SK-N-SH (cell line): ENCODE measurements around the gene RCCD1. TPM values are rescaled to one million over a fixed set of nuclear protein-coding genes. Genes with fewer than 3 reads are reported as not detected.

Experiments
- CTCF ChIA-PET: fragments of 300-600, 350-600 bp; formaldehyde crosslinking; extraction: SDS; loops from one replicate; lab custom pipeline; 2021; lab: Yijun Ruan, JAX
- POLR2A ChIA-PET: fragments of 350-600 bp; sonication (Branson Sonifier 250); formaldehyde crosslinking; extraction: SDS; loops from one replicate; lab custom pipeline; 2020; ENCODE audit warnings: antibody characterized with exemption, inconsistent platforms; lab: Yijun Ruan, JAX
- DNase-seq: peaks from one replicate; pipeline ENCODE4 v3.0.0; 2012
- H2AFZ ChIP-seq: fragments of 200-600 bp; sonication (generic); 2 replicates; pipeline ENCODE4 v1.8.1; 2016; ENCODE audit warnings: antibody characterized with exemption, mild to moderate bottlenecking, low read depth
- H3F3A ChIP-seq: fragments of 200-600 bp; sonication (generic); replicated peaks from 2 replicates; pipeline ENCODE3; 2016; ENCODE audit warnings: antibody characterized with exemption, mild to moderate bottlenecking; ENCODE audit not compliant: insufficient read depth
- H3K27ac ChIP-seq, 2 experiments: fragments of 200-500 bp in 1 of 2; fragments of 200-600 bp in 1 of 2; sonication (Bioruptor generic) in 1 of 2; sonication (generic), shearing (Covaris generic) in 1 of 2; 2 replicates each; pipeline versions ENCODE4 v1.5.1 to v1.6.1; 2014 to 2016; ENCODE audit warnings: low read depth in 2 of 2, inconsistent platforms in 1 of 2, low read length in 1 of 2, mild to moderate bottlenecking in 1 of 2, mixed read lengths in 1 of 2
- H3K27me3 ChIP-seq: fragments of 200-600 bp; sonication (generic), shearing (Covaris generic); 2 replicates; pipeline ENCODE4 v1.6.1; 2016; ENCODE audit warnings: mixed run types; ENCODE audit not compliant: insufficient read depth
- H3K36me3 ChIP-seq, 2 experiments: fragments of 200-500 bp in 1 of 2; fragments of 200-600 bp in 1 of 2; sonication (Bioruptor generic) in 1 of 2; sonication (generic) in 1 of 2; replicated peaks in 1 of 2; 2 replicates each; pipeline versions ENCODE3 to v1.5.1; 2014 to 2016; ENCODE audit warnings: low read length in 1 of 2, mild to moderate bottlenecking in 1 of 2; ENCODE audit not compliant: insufficient read depth in 2 of 2, control insufficient read depth in 1 of 2
- H3K4me1 ChIP-seq, 2 experiments: fragments of 200-500 bp in 1 of 2; fragments of 200-600 bp in 1 of 2; sonication (Bioruptor generic) in 1 of 2; sonication (generic), shearing (Covaris generic) in 1 of 2; 2 replicates each; pipeline versions ENCODE4 v1.5.1 to v1.6.1; 2014 to 2016; ENCODE audit warnings: low read depth in 1 of 2, low read length in 1 of 2, mixed run types in 1 of 2; ENCODE audit not compliant: insufficient read depth in 2 of 2, control insufficient read depth in 1 of 2
- H3K4me2 ChIP-seq: fragments of 200-600 bp; sonication (generic), shearing (Covaris generic); 2 replicates; pipeline ENCODE4 v1.6.1; 2017; ENCODE audit warnings: mixed run types
- H3K4me3 ChIP-seq, 2 experiments: fragments of 200-500 bp in 1 of 2; fragments of 200-600 bp in 1 of 2; sonication (Bioruptor generic) in 1 of 2; sonication (generic), shearing (Covaris generic) in 1 of 2; 2 replicates each; pipeline versions ENCODE4 v1.5.1 to v1.8.1; 2014 to 2016; ENCODE audit warnings: low read depth in 2 of 2, inconsistent platforms in 1 of 2, low read length in 1 of 2, mild to moderate bottlenecking in 1 of 2, mixed read lengths in 1 of 2, moderate library complexity in 1 of 2
- H3K79me2 ChIP-seq: fragments of 200-600 bp; sonication (generic); 2 replicates; pipeline ENCODE4 v1.8.1; 2017; ENCODE audit warnings: mild to moderate bottlenecking; ENCODE audit not compliant: insufficient read depth
- H3K9ac ChIP-seq: fragments of 200-600 bp; sonication (generic); 2 replicates; pipeline ENCODE4 v1.6.1; 2017; ENCODE audit warnings: mixed run types
- H3K9me2 ChIP-seq: fragments of 200-600 bp; sonication (generic); 2 replicates; pipeline ENCODE4 v1.6.1; 2017; ENCODE audit warnings: mixed run types
- H3K9me3 ChIP-seq: fragments of 200-600 bp; sonication (generic); 2 replicates; pipeline ENCODE4 v1.6.1; 2017; ENCODE audit warnings: mixed run types, mild to moderate bottlenecking, moderate library complexity
- H4K20me1 ChIP-seq: fragments of 200-600 bp; sonication (generic); 2 replicates; pipeline ENCODE4 v1.6.1; 2017; ENCODE audit warnings: mild to moderate bottlenecking, mixed run types; ENCODE audit not compliant: insufficient read depth
- CHD2 ChIP-seq: fragments of 150-350 bp; IDR thresholded peaks from 2 replicates; pipeline ENCODE4 v1.6.1; 2018; ENCODE audit warnings: low read length; ENCODE audit not compliant: partially characterized antibody
- EP300 ChIP-seq, 2 experiments: IDR thresholded peaks; 2 replicates each; pipeline versions ENCODE4 v1.4.0 to v1.6.1; 2012; ENCODE audit warnings: borderline replicate concordance in 1 of 2, low read depth in 1 of 2, low read length in 1 of 2
- FOSL2 ChIP-seq: IDR thresholded peaks from 2 replicates; pipeline ENCODE4 v1.4.0; 2012; ENCODE audit warnings: low read depth, mild to moderate bottlenecking, moderate library complexity, borderline replicate concordance
- MXI1 ChIP-seq: IDR thresholded peaks from 2 replicates; pipeline ENCODE4 v1.6.1; 2012; ENCODE audit warnings: mild to moderate bottlenecking, low read depth, low read length, improper control_type of control experiment
- NFIC ChIP-seq: IDR thresholded peaks from 2 replicates; pipeline ENCODE4 v1.4.0; 2012; ENCODE audit warnings: borderline replicate concordance
- RCOR1 ChIP-seq: fragments of 150-350 bp; IDR thresholded peaks from 2 replicates; pipeline ENCODE4 v1.6.1; 2017; ENCODE audit warnings: antibody characterized with exemption, low read length
- RFX5 ChIP-seq: IDR thresholded peaks from 2 replicates; pipeline ENCODE4 v1.6.1; 2012; ENCODE audit warnings: mild to moderate bottlenecking, improper control_type of control experiment, low read length
- SIN3A ChIP-seq: IDR thresholded peaks from 2 replicates; pipeline ENCODE4 v1.6.1; 2012; ENCODE audit warnings: low read depth, mild to moderate bottlenecking, low read length, moderate library complexity, borderline replicate concordance
- TAF1 ChIP-seq: IDR thresholded peaks from 2 replicates; pipeline ENCODE4 v1.6.1; 2012; ENCODE audit warnings: low read depth, mild to moderate bottlenecking, low read length, moderate library complexity, borderline replicate concordance
- USF2 ChIP-seq: fragments of 150-350 bp; IDR thresholded peaks from 2 replicates; pipeline ENCODE4 v1.6.1; 2017; ENCODE audit warnings: antibody characterized with exemption, low read length, low read depth, borderline replicate concordance
- YY1 ChIP-seq: IDR thresholded peaks from 2 replicates; pipeline ENCODE4 v1.4.0; 2012; ENCODE audit warnings: low read depth, mild to moderate bottlenecking
- ZBTB33 ChIP-seq: IDR thresholded peaks from 2 replicates; pipeline ENCODE4 v1.4.0; 2012; ENCODE audit warnings: low read depth, borderline replicate concordance
- WGBS: methylation state at CpG from one replicate; pipeline ENCODE4 v1.1.6; 2017; ENCODE audit warnings: low lambda C conversion rate; 5-methylcytosine and 5-hydroxymethylcytosine counted together
- polyA plus RNA-seq, 3 experiments: library from polyadenylated mRNA; depleted of rRNA; stranded (reverse); fragments of >200 nt; gene quantifications; 2 replicates each; pipeline ENCODE4 v1.2.3, GENCODE V29; 2012
- TF ChIP-seq, protein P1 (sequence below): IDR thresholded peaks from 2 replicates; pipeline ENCODE4 v1.6.1; 2012; ENCODE audit warnings: mild to moderate bottlenecking, low read depth, low read length, moderate library complexity
- TF ChIP-seq, protein P2 (sequence below): IDR thresholded peaks from 2 replicates; pipeline ENCODE4 v1.4.0; 2012; ENCODE audit warnings: low read depth

The RCCD1 gene
- polyA plus RNA-seq, 1 of the 3 experiments (the other 2 are of a cell fraction) = 21.2 TPM

GRCh38 chr15:90979582-90979981 lies 24.9 kb downstream of the RCCD1 start:
- Histone ChIP-seq H4K20me1 (peaks cover 4% of the 10 kb centered on the region; the same call in 1 of the 2 replicates), H3K79me2 (peaks cover 41% of the 10 kb centered on the region), H3K36me3 (peaks cover 34 to 46% of the 10 kb centered on the region in 2 experiments), H2AFZ (no peak overlapping the region), H3K4me2 (no peak overlapping the region), H3K9ac (no peak overlapping the region), H3F3A (no peaks in the 10 kb centered on the region), H3K9me3 (no peaks in the 10 kb centered on the region), H3K27me3 (no peaks in the 10 kb centered on the region), H3K4me3 (no peak overlapping the region), H3K27ac (peak overlapping the region; percentile 4 to 8; a peak in 1 of 4 replicates), H3K4me1 (no peaks in the 10 kb centered on the region), H3K9me2 (no peaks in the 10 kb centered on the region)
- ChIA-PET CTCF (interaction anchor here (1.3 to 10.6 kb wide), 5 partner anchors 8 to 54 kb away, joined by 4 to 74 read pairs (median 6); partner anchors contain the start of genes HDDC3 and RCCD1), POLR2A (no interaction called here)
- WGBS = 67% methylated on average over 1 of the region's 1 CpG
- no peak for TF ChIP-seq SIN3A
- no peak for TF ChIP-seq ZBTB33
- TF ChIP-seq NFIC = no peak
- TF ChIP-seq EP300 (IDR thresholded peaks at IDR 0.05; ENCODE audit: borderline replicate concordance in 1 of 2, low read depth in 1 of 2, low read length in 1 of 2) = no peak
- no peak for TF ChIP-seq RCOR1
- no peak for TF ChIP-seq FOSL2
- no peak for TF ChIP-seq USF2
- TF ChIP-seq, protein P1, sequence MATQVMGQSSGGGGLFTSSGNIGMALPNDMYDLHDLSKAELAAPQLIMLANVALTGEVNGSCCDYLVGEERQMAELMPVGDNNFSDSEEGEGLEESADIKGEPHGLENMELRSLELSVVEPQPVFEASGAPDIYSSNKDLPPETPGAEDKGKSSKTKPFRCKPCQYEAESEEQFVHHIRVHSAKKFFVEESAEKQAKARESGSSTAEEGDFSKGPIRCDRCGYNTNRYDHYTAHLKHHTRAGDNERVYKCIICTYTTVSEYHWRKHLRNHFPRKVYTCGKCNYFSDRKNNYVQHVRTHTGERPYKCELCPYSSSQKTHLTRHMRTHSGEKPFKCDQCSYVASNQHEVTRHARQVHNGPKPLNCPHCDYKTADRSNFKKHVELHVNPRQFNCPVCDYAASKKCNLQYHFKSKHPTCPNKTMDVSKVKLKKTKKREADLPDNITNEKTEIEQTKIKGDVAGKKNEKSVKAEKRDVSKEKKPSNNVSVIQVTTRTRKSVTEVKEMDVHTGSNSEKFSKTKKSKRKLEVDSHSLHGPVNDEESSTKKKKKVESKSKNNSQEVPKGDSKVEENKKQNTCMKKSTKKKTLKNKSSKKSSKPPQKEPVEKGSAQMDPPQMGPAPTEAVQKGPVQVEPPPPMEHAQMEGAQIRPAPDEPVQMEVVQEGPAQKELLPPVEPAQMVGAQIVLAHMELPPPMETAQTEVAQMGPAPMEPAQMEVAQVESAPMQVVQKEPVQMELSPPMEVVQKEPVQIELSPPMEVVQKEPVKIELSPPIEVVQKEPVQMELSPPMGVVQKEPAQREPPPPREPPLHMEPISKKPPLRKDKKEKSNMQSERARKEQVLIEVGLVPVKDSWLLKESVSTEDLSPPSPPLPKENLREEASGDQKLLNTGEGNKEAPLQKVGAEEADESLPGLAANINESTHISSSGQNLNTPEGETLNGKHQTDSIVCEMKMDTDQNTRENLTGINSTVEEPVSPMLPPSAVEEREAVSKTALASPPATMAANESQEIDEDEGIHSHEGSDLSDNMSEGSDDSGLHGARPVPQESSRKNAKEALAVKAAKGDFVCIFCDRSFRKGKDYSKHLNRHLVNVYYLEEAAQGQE = no peak
- TF ChIP-seq YY1 = no peak
- TF ChIP-seq MXI1 = no peak
- no peak for TF ChIP-seq TAF1
- TF ChIP-seq, protein P2, sequence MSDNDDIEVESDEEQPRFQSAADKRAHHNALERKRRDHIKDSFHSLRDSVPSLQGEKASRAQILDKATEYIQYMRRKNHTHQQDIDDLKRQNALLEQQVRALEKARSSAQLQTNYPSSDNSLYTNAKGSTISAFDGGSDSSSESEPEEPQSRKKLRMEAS = no peak
- no peak for TF ChIP-seq CHD2
- TF ChIP-seq RFX5 = no peak
- DNase-seq = no peak
